Measurements from ENCODE around the gene DAP. TPM values are rescaled to one million over a fixed set of nuclear protein-coding genes. Genes with fewer than 3 reads are reported as not detected.

DAP gene
- total RNA-seq, 3 donors from 2014 or later (not counting 1 experiment from before 2014, with no cell fraction given): 38.4 to 48.9 (median 44.9) TPM

DNA sequence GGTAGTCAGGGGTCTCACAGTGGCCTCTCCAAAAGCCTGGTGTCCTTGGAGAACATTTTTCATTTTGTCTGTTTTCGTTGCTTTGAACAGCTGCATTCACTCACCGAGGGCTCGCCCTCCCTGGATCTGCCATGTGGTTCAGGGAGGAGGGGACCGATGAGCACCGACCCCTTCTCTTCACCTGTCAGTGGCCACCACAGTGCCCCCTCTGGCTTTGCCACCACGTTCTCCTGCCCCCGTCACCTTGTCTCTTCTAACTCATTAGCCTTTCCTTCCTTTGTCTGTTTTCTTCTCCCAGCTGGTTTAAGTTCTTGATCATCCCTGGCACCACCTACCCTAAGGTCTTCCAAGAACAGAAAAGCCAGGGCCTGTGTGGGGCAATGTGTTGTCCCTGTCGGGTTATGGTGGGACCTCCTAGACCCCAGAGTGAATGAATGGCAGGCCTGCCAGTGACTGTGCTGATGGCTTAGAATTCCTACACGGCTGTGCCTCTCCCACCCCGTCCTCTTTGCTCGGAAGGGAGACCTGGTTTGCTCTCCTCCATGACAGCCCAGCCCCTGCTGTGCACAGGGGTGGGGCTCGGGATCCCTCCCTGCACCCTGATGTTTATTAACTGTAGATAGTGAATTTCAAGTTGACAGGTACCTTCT is 107.2 kb downstream of the DAP start:
- DNase-seq: no peak
- Mint-ChIP-seq H3K27me3 (ENCODE audit: low read depth in 2 of 2) (no peaks in the 10 kb centered on the region), H3K9me3 (no peaks in the 10 kb centered on the region), H3K36me3 (no peaks in the 10 kb centered on the region), H3K4me1 (no peaks in the 10 kb centered on the region), H3K27ac (no peak overlapping the region), H3K4me3 (no peak overlapping the region)
- Histone ChIP-seq H3K4me3 (ENCODE audit: low read length) (no peak overlapping the region), H3K4me1 (ENCODE audit: control insufficient read depth, insufficient read depth, low read length) (no peaks in the 10 kb centered on the region), H3K27me3 (ENCODE audit: control insufficient read depth, insufficient read depth, low read length) (no peaks in the 10 kb centered on the region), H3K27ac (ENCODE audit: low read length) (no peak overlapping the region), H3K36me3 (ENCODE audit: control insufficient read depth, insufficient read depth, low read length) (no peaks in the 10 kb centered on the region), H3K9me3 (ENCODE audit: control insufficient read depth, insufficient read depth, low read length) (no peaks in the 10 kb centered on the region)
- 89% methylated on average over 11 of the region's 12 CpGs for WGBS (ENCODE audit: insufficient coverage)
- TF ChIP-seq, protein P1, sequence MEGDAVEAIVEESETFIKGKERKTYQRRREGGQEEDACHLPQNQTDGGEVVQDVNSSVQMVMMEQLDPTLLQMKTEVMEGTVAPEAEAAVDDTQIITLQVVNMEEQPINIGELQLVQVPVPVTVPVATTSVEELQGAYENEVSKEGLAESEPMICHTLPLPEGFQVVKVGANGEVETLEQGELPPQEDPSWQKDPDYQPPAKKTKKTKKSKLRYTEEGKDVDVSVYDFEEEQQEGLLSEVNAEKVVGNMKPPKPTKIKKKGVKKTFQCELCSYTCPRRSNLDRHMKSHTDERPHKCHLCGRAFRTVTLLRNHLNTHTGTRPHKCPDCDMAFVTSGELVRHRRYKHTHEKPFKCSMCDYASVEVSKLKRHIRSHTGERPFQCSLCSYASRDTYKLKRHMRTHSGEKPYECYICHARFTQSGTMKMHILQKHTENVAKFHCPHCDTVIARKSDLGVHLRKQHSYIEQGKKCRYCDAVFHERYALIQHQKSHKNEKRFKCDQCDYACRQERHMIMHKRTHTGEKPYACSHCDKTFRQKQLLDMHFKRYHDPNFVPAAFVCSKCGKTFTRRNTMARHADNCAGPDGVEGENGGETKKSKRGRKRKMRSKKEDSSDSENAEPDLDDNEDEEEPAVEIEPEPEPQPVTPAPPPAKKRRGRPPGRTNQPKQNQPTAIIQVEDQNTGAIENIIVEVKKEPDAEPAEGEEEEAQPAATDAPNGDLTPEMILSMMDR (IDR thresholded peaks at IDR 0.05): no peak
- ATAC-seq: no peak
- intact Hi-C loops (cut with micrococcal nuclease): no loop called here

- no peak overlapping the region for H3K4me3 ChIP-seq (ENCODE audit: low read length)
- intact Hi-C loops (cut with micrococcal nuclease): no loop called here
- Mint-ChIP-seq H3K4me3 (no peak overlapping the region), H3K36me3 (no peaks in the 10 kb centered on the region), H3K9me3 (no peaks in the 10 kb centered on the region), H3K4me1 (no peaks in the 10 kb centered on the region), H3K27me3 (ENCODE audit: low read depth in 2 of 2) (no peaks in the 10 kb centered on the region), H3K27ac (no peak overlapping the region)
- no peak overlapping the region for H3K27ac ChIP-seq (ENCODE audit: low read length)
- TF ChIP-seq, protein P1 (IDR thresholded peaks at IDR 0.05): no peak
- H3K9me3 ChIP-seq (ENCODE audit: control insufficient read depth, insufficient read depth, low read length): no peaks in the 10 kb centered on the region
- ATAC-seq: no peak
- no peak for DNase-seq
- no peaks in the 10 kb centered on the region for H3K27me3 ChIP-seq (ENCODE audit: control insufficient read depth, insufficient read depth, low read length)
- H3K36me3 ChIP-seq (ENCODE audit: control insufficient read depth, insufficient read depth, low read length): no peaks in the 10 kb centered on the region
- no peaks in the 10 kb centered on the region for H3K4me1 ChIP-seq (ENCODE audit: control insufficient read depth, insufficient read depth, low read length)
- 88% methylated on average over 4 of the region's 4 CpGs for WGBS (ENCODE audit: insufficient coverage)
Measured at GRCh38 chr5:10653043-10653442, 108.0 kb downstream of the DAP start.

DNA sequence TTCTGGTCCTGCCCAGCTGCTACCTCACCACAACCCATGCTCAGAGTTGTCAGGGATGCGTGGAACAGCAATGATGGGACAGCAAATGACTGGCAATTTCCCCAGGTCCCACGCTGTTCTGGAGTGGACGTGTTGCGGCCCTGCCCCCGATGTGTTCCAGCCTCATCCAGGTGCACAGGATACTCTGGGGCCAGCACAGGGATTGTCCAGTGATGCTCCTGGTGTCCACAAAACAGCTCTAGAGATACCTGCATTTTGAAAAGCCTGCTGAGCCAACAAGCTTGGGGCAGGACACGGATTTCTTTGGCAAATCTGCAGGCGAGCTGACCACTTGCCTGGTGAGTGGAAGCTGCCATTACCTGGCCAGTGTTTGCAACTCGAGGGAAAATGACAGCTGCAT is 108.4 kb downstream of the DAP start:
- Histone ChIP-seq H3K4me3 (ENCODE audit: low read length) (no peak overlapping the region), H3K36me3 (ENCODE audit: control insufficient read depth, insufficient read depth, low read length) (no peaks in the 10 kb centered on the region), H3K27ac (ENCODE audit: low read length) (no peak overlapping the region), H3K27me3 (ENCODE audit: control insufficient read depth, insufficient read depth, low read length) (no peaks in the 10 kb centered on the region), H3K4me1 (ENCODE audit: control insufficient read depth, insufficient read depth, low read length) (no peaks in the 10 kb centered on the region), H3K9me3 (ENCODE audit: control insufficient read depth, insufficient read depth, low read length) (no peaks in the 10 kb centered on the region)
- Mint-ChIP-seq H3K27ac (no peak overlapping the region), H3K27me3 (ENCODE audit: low read depth in 2 of 2) (no peaks in the 10 kb centered on the region), H3K9me3 (no peaks in the 10 kb centered on the region), H3K4me3 (no peak overlapping the region), H3K4me1 (no peaks in the 10 kb centered on the region), H3K36me3 (no peaks in the 10 kb centered on the region)
- ATAC-seq: no peak
- intact Hi-C loops (cut with micrococcal nuclease): no loop called here
- no peak for DNase-seq
- 91% methylated on average over 8 of the region's 8 CpGs for WGBS (ENCODE audit: insufficient coverage)
- TF ChIP-seq, protein P1 (IDR thresholded peaks at IDR 0.05): no peak

DNA sequence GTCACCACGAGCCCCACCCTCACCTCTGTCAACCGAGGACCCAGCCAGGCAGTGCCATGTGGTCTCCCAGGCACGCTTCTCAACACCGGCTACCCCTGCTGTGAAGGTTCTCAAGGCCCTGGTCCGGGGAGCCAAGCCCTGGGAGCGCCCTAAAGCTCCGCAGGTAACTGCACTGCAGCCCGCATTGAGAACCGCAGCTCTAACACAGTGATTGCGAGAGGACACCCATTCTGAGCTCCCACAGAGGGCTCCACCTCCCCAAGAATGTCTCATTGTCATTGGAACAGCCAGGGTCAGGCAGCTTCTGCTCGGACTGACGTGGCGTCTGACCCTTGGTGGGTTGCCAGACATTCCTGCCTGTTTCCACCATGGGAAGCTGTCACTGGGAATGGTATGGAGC is 108.9 kb downstream of the DAP start:
- intact Hi-C loops (cut with micrococcal nuclease): no loop called here
- no peak overlapping the region for H3K27ac Mint-ChIP-seq
- Histone ChIP-seq H3K36me3 (ENCODE audit: control insufficient read depth, insufficient read depth, low read length) (no peaks in the 10 kb centered on the region), H3K4me3 (ENCODE audit: low read length) (no peak overlapping the region), H3K27me3 (ENCODE audit: control insufficient read depth, insufficient read depth, low read length) (no peaks in the 10 kb centered on the region), H3K4me1 (ENCODE audit: control insufficient read depth, insufficient read depth, low read length) (no peaks in the 10 kb centered on the region), H3K9me3 (ENCODE audit: control insufficient read depth, insufficient read depth, low read length) (no peaks in the 10 kb centered on the region), H3K27ac (ENCODE audit: low read length) (no peak overlapping the region)
- H3K4me1 Mint-ChIP-seq: no peaks in the 10 kb centered on the region
- ATAC-seq (no peak), DNase-seq (no peak)
- 93% methylated on average over 13 of the region's 13 CpGs for WGBS (ENCODE audit: insufficient coverage)
- no peaks in the 10 kb centered on the region for H3K27me3 Mint-ChIP-seq (ENCODE audit: low read depth in 2 of 2)
- TF ChIP-seq, protein P1 (IDR thresholded peaks at IDR 0.05): no peak
- H3K9me3 Mint-ChIP-seq: no peaks in the 10 kb centered on the region
- no peaks in the 10 kb centered on the region for H3K36me3 Mint-ChIP-seq
- no peak overlapping the region for H3K4me3 Mint-ChIP-seq

Measured in natural killer cell (primary cell).